Activated CD4-positive, alpha-beta T cell treated with anti-CD3 and anti-CD28 coated beads for 36 hours (primary cell): Measurements from ENCODE around the gene SULT2B1. TPM values are rescaled to one million over a fixed set of nuclear protein-coding genes. Genes with fewer than 3 reads are reported as not detected.
A peak's percentile ranks its signal among the peaks of the same experiment; 100 is the strongest.
"Not testable (repeated sequence)": the region's sequence is repeated elsewhere in the genome, so short reads cannot be mapped to it uniquely, and the experiment has no call there.

Source experiments
- ATAC-seq: fragments of 200-7000 bp; cut with Tn5 transposase; one replicate; pipeline ENCODE4 v1.10.0; 2021; ENCODE audit warnings: mild to moderate bottlenecking, moderate library complexity
- CTCF ChIA-PET: fragments of 350-600 bp; sonication (Branson Sonifier 250); formaldehyde crosslinking; loops from one replicate; lab custom pipeline; 2021; ENCODE audit warnings: antibody characterized with exemption; lab: Charles Lee
- POLR2A ChIA-PET: fragments of 350-600 bp; sonication (Branson Sonifier 250); formaldehyde crosslinking; loops from one replicate; lab custom pipeline; 2021; ENCODE audit warnings: antibody characterized with exemption, inconsistent platforms; lab: Charles Lee
- DNase-seq: peaks from one replicate; pipeline ENCODE4 v3.0.0-alpha.2; 2020
- H3K27ac Mint-ChIP-seq: one replicate; pipeline ENCODE4 v1.8.0; 2021; ENCODE audit warnings: mixed read lengths
- H3K27me3 Mint-ChIP-seq: one replicate; pipeline ENCODE4 v1.8.0; 2021; ENCODE audit warnings: mixed read lengths
- H3K36me3 Mint-ChIP-seq: one replicate; pipeline ENCODE4 v1.8.0; 2021; ENCODE audit warnings: low read depth, mixed read lengths
- H3K4me1 Mint-ChIP-seq: one replicate; pipeline ENCODE4 v1.8.0; 2021; ENCODE audit warnings: mixed read lengths
- H3K4me3 Mint-ChIP-seq: one replicate; pipeline ENCODE4 v1.8.0; 2021; ENCODE audit warnings: mild to moderate bottlenecking, moderate library complexity, mixed read lengths
- H3K9me3 Mint-ChIP-seq: one replicate; pipeline ENCODE4 v1.8.0; 2021; ENCODE audit warnings: low read depth, mixed read lengths
- intact Hi-C, 2 experiments: fragments of 100-400 bp; cut with DNase I in 1 of 2; cut with micrococcal nuclease in 1 of 2; formaldehyde crosslinking; loops; one replicate each; pipeline versions ENCODE4 v1.14.2 to v1.15.1; 2022 to 2024; cut with DNase I, micrococcal nuclease
- total RNA-seq, 2 experiments: library from RNA; stranded (reverse); gene quantifications; one replicate each; pipeline ENCODE4 v1.2.3, GENCODE V29; 2021

Gene SULT2B1
- total RNA-seq, 2 experiments from 2014 or later = not detected

GRCh38 chr19:48511800-48512503 lies 40.0 kb upstream of the SULT2B1 start, which contains the start of gene LMTK3:
Gene LMTK3 (minus strand): TSS chr19:48511835. CDS start chr19:48511576, 259 bp downstream.
- ChIA-PET POLR2A (no interaction called here), CTCF (interaction anchor here (0.6 to 1.0 kb wide), 2 partner anchors 22 to 577 kb away, joined by 3 read pairs; no protein-coding TSS in a partner anchor)
- Mint-ChIP-seq H3K27me3 (no peaks in the 10 kb centered on the region), H3K36me3 (peaks cover 5% of the 10 kb centered on the region), H3K27ac (no peak within 1 kb of the TSS), H3K4me1 (peaks cover 8% of the 10 kb centered on the region), H3K9me3 (no peaks in the 10 kb centered on the region), H3K4me3 (peak within 1 kb of the TSS; percentile 70)
- intact Hi-C loops = loop anchor here (1.0 to 10.0 kb wide), 9 partner anchors 19 to 340 kb away; partner anchors contain the start of genes GRWD1 (in 1 of the 2), HSD17B14 (in 1 of the 2), IZUMO1 (in 1 of the 2) and LIG1 (in 1 of the 2)
- peak; percentile 54 for ATAC-seq
- DNase-seq = peak; percentile 88

GRCh38 chr19:48512504-48513288 lies 39.3 kb upstream of the SULT2B1 start:
- POLR2A ChIA-PET = no interaction called here
- CTCF ChIA-PET = interaction anchor here (1.0 kb wide), 2 partner anchors 23 to 141 kb away, joined by 3 read pairs; no protein-coding TSS in a partner anchor
- intact Hi-C loops = loop anchor here (1.0 to 10.0 kb wide), 6 partner anchors 67 to 340 kb away; partner anchors contain the start of genes GRWD1 (in 1 of the 2), HSD17B14 (in 1 of the 2), IZUMO1 (in 1 of the 2) and LIG1 (in 1 of the 2)

GRCh38 chr19:48513289-48514122 lies 38.5 kb upstream of the SULT2B1 start:
- no peak overlapping the region for H3K4me3 Mint-ChIP-seq
- H3K27ac Mint-ChIP-seq = peak overlapping the region; percentile 30
- peak; percentile 86 for DNase-seq
- ChIA-PET POLR2A (no interaction called here), CTCF (interaction anchor here (1.0 to 1.3 kb wide), 3 partner anchors 24 to 140 kb away, joined by 3 to 4 read pairs (median 4); no protein-coding TSS in a partner anchor)
- no peaks in the 10 kb centered on the region for H3K27me3 Mint-ChIP-seq
- peak; percentile 81 for ATAC-seq
- intact Hi-C loops = loop anchor here (1.0 to 10.0 kb wide), 6 partner anchors 68 to 341 kb away; partner anchors contain the start of genes GRWD1 (in 1 of the 2), HSD17B14 (in 1 of the 2), IZUMO1 (in 1 of the 2) and LIG1 (in 1 of the 2)
- H3K4me1 Mint-ChIP-seq = peaks cover 8% of the 10 kb centered on the region
- no peaks in the 10 kb centered on the region for H3K9me3 Mint-ChIP-seq
- no peaks in the 10 kb centered on the region for H3K36me3 Mint-ChIP-seq

More at GRCh38 chr19:48512504-48513288, 39.3 kb upstream of the SULT2B1 start:
- Mint-ChIP-seq H3K27ac (no peak overlapping the region), H3K4me1 (peaks cover 8% of the 10 kb centered on the region), H3K27me3 (no peaks in the 10 kb centered on the region), H3K4me3 (no peak overlapping the region), H3K36me3 (peaks cover 4% of the 10 kb centered on the region), H3K9me3 (no peaks in the 10 kb centered on the region)
- DNase-seq = peak; percentile 35
- no peak for ATAC-seq

DNA sequence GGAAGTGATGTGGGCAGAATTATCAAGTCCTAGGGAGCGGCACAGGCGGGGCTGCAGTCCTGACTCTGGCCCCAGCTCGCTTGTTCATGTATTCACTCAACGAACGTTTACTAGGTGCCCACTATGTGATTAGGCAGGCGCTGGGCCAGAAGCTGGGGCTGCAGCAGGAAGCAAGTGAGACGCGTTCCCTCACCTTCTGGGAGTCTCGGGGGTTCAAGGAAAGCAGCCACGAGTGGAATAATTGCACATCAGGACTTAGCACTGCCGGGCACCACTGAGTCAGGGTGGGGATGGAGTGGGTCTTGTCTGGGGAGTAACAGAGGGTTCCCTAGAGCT lies 37.9 kb upstream of the SULT2B1 start:
- CTCF ChIA-PET = interaction anchor here (1.2 to 1.3 kb wide), 2 partner anchors 24 to 69 kb away, joined by 4 read pairs; no protein-coding TSS in a partner anchor
- peaks cover 8% of the 10 kb centered on the region for H3K4me1 Mint-ChIP-seq
- no peak for DNase-seq
- peak overlapping the region; percentile 30 for H3K27ac Mint-ChIP-seq
- H3K27me3 Mint-ChIP-seq = no peaks in the 10 kb centered on the region
- H3K9me3 Mint-ChIP-seq = no peaks in the 10 kb centered on the region
- no peak overlapping the region for H3K4me3 Mint-ChIP-seq
- intact Hi-C loops = loop anchor here in 1 of 2 experiments (5.0 to 10.0 kb wide), 3 partner anchors 233 to 342 kb away; partner anchors contain the start of genes HSD17B14, IZUMO1, LIG1 and ZSWIM9
- POLR2A ChIA-PET = interaction anchor here (0.7 kb wide), 1 partner anchor 116 kb away, joined by 10 read pairs; no protein-coding TSS in a partner anchor
- ATAC-seq = no peak
- no peaks in the 10 kb centered on the region for H3K36me3 Mint-ChIP-seq

- no peaks in the 10 kb centered on the region for H3K27me3 Mint-ChIP-seq
- CTCF ChIA-PET = interaction anchor here (0.9 to 1.2 kb wide), 4 partner anchors 10 to 154 kb away, joined by 3 to 6 read pairs (median 4); no protein-coding TSS in a partner anchor
- H3K4me1 Mint-ChIP-seq = peaks cover 2% of the 10 kb centered on the region
- no peaks in the 10 kb centered on the region for H3K9me3 Mint-ChIP-seq
- H3K27ac Mint-ChIP-seq = no peak overlapping the region
- POLR2A ChIA-PET = interaction anchor here (0.6 kb wide), 1 partner anchor 1119 kb away, joined by 3 read pairs; no protein-coding TSS in a partner anchor
- ATAC-seq (no peak), DNase-seq (no peak)
- no peaks in the 10 kb centered on the region for H3K36me3 Mint-ChIP-seq
- intact Hi-C loops = loop anchor here in 1 of 2 experiments (10.0 kb wide), 1 partner anchor 318 kb away; the partner anchor contains the start of gene HSD17B14
- no peak overlapping the region for H3K4me3 Mint-ChIP-seq
These were observed 35.4 kb upstream of the SULT2B1 start for GRCh38 chr19:48516536-48516935.

- H3K36me3 Mint-ChIP-seq = no peaks in the 10 kb centered on the region
- no peaks in the 10 kb centered on the region for H3K9me3 Mint-ChIP-seq
- H3K4me1 Mint-ChIP-seq = peaks cover 2% of the 10 kb centered on the region
- ATAC-seq = no peak
- DNase-seq = no peak
- CTCF ChIA-PET = no interaction called here
- H3K4me3 Mint-ChIP-seq = no peak overlapping the region
- intact Hi-C loops = loop anchor here in 1 of 2 experiments (10.0 kb wide), 1 partner anchor 317 kb away; the partner anchor contains the start of gene HSD17B14
- H3K27ac Mint-ChIP-seq = no peak overlapping the region
- no peaks in the 10 kb centered on the region for H3K27me3 Mint-ChIP-seq
- POLR2A ChIA-PET = no interaction called here
These were observed 33.8 kb upstream of the SULT2B1 start for GRCh38 chr19:48518207-48518606.

DNA sequence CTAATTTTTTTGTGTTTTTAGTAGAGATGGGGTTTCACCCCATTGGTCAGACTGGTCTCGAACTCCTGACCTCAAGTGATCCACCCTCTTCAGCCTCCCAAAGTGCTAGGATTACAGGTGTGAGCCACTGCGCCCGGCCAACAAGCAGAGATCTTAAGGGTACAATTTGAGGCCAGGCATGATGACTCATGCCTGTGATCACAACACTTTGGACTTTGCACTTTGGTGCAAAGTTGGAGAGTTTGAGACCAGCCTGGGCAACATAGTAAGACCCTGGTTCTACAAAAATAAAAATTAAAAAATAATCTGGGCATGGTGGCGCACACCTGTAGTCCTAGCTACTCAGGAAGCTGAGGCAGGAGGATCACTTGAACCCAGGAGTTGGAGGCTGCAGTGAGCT lies 32.5 kb upstream of the SULT2B1 start:
- H3K9me3 Mint-ChIP-seq, CTCF ChIA-PET: not testable (repeated sequence)

DNA sequence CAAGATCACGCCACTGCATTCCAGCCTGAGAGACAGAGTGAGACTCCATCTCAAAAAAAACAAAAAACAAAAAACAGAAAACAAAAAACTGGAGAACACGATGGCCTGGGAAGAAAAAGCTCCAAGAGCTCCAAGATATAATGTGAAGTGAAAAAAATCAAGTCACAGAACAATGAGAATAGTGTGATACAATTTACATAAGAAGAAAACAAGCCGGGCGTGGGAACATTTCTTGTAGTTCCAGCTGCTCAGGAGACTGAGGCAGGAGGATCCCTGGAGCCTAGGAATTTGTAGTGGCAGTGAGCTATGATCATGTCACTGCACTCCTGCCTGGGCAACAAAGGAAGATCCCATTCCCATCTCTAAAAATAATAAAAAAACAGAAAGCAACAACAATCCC lies 31.8 kb upstream of the SULT2B1 start:
- Mint-ChIP-seq H3K4me1 (no peaks in the 10 kb centered on the region), H3K36me3 (no peaks in the 10 kb centered on the region), H3K27me3 (peaks cover 7% of the 10 kb centered on the region), H3K4me3 (no peak overlapping the region), H3K27ac (no peak overlapping the region), H3K9me3 (peaks cover 9% of the 10 kb centered on the region)
- ATAC-seq = no peak
- intact Hi-C loops = no loop called here
- ChIA-PET POLR2A (no interaction called here), CTCF (interaction anchor here (0.6 kb wide), 2 partner anchors 60 to 109 kb away, joined by 3 read pairs; no protein-coding TSS in a partner anchor)
- DNase-seq = no peak

More for the DNA sequence above, 32.5 kb upstream of the SULT2B1 start:
- H3K4me1 Mint-ChIP-seq, POLR2A ChIA-PET, H3K27ac Mint-ChIP-seq, ATAC-seq, H3K36me3 Mint-ChIP-seq, H3K27me3 Mint-ChIP-seq, DNase-seq, H3K4me3 Mint-ChIP-seq: not testable (repeated sequence)
- intact Hi-C loops = loop anchor here in 1 of 2 experiments (10.0 kb wide), 1 partner anchor 315 kb away; the partner anchor contains the start of gene HSD17B14

DNA sequence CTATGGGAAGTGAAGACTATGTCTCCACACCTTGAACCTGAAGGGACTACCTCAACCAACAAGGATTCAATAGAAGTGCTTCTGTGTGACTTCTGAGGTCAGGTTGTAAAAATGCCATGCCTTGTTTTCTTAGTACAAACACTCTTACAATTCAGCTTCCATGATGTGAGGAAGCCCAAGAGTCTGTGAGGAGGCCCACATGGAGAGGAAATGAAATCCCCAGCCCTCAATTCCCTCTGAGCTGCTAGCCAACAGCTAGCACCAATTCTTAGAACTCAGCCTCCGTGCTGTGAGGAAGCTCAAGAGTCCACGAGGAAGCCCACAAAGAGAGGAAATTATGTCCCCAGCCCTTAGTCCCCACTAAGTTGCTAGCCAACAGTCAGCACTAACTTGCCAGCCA lies 27.8 kb upstream of the SULT2B1 start:
- intact Hi-C loops = no loop called here
- Mint-ChIP-seq H3K36me3 (peaks cover 6% of the 10 kb centered on the region), H3K9me3 (peaks cover 28% of the 10 kb centered on the region), H3K27ac (no peak overlapping the region), H3K4me1 (no peaks in the 10 kb centered on the region), H3K27me3 (peaks cover 7% of the 10 kb centered on the region), H3K4me3 (no peak overlapping the region)
- CTCF ChIA-PET = interaction anchor here (1.3 kb wide), 1 partner anchor 60 kb away, joined by 7 read pairs; no protein-coding TSS in a partner anchor
- ATAC-seq = no peak
- no peak for DNase-seq
- POLR2A ChIA-PET = no interaction called here

DNA sequence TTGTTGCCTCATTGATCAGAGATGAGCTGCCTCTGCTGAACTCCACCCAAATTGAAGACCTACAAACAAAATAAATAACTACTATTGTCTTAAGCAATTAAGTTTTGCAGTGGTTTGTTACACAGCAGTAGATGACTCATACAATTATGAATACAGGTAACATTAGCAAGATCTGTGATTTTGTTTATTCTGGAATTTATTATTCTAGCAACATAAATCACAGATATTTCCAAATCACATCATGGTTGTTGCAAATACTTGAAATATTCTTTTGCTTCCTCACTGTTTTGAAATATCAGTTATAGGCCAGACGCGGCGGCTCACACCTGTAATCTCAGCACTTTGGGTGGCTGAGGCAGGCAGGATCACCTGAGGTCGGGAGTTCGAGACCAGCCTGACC lies 27.2 kb upstream of the SULT2B1 start:
- CTCF ChIA-PET = no interaction called here
- POLR2A ChIA-PET = no interaction called here
- H3K36me3 Mint-ChIP-seq = peaks cover 6% of the 10 kb centered on the region
- intact Hi-C loops = no loop called here
- no peaks in the 10 kb centered on the region for H3K4me1 Mint-ChIP-seq
- no peak overlapping the region for H3K4me3 Mint-ChIP-seq
- ATAC-seq (no peak), DNase-seq (no peak)
- peaks cover 30% of the 10 kb centered on the region for H3K9me3 Mint-ChIP-seq
- no peak overlapping the region for H3K27ac Mint-ChIP-seq
- peaks cover 7% of the 10 kb centered on the region for H3K27me3 Mint-ChIP-seq
